Gastroesophageal sphincter (tissue), 4 donors: ENCODE measurements around the gene AZGP1. TPM values are rescaled to one million over a fixed set of nuclear protein-coding genes. Genes with fewer than 3 reads are reported as not detected.
A peak's percentile ranks its signal among the peaks of the same experiment; 100 is the strongest.
"Not testable (repeated sequence)": the region's sequence is repeated elsewhere in the genome, so short reads cannot be mapped to it uniquely, and the experiment has no call there.

ENCODE experiments used
- ATAC-seq: fragments of 150-250 bp; one replicate; pipeline ENCODE4 v1.9.1; 2016; ENCODE audit warnings: mild to moderate bottlenecking, moderate library complexity
- H3K27ac ChIP-seq, 4 donors: fragments of 200-600 bp; sonication (generic) in 3 of 4; 1 replicate in 3 of 4; 2 replicates in 1 of 4; pipeline ENCODE4 v1.5.1; 2016 to 2019
- H3K27me3 ChIP-seq: fragments of 200-600 bp; sonication (generic); one replicate; pipeline ENCODE4 v1.5.1; 2019
- H3K36me3 ChIP-seq, 2 donors: fragments of 200-600 bp; sonication (generic); one replicate each; pipeline ENCODE4 v1.5.1; 2019; ENCODE audit warnings: control low read depth in 1 of 2
- H3K4me1 ChIP-seq, 3 donors: fragments of 200-600 bp; sonication (generic); 1 replicate in 2 of 3; 2 replicates in 1 of 3; pipeline ENCODE4 v1.5.1; 2016 to 2019; ENCODE audit warnings: control low read depth in 2 of 3
- H3K4me3 ChIP-seq, 2 donors: fragments of 200-600 bp; sonication (generic); one replicate each; pipeline ENCODE4 v1.5.1; 2019; ENCODE audit warnings: mild to moderate bottlenecking in 1 of 2, moderate library complexity in 1 of 2
- H3K9me3 ChIP-seq, 3 donors: fragments of 200-600 bp; sonication (generic); one replicate each; pipeline ENCODE4 v1.5.1; 2017 to 2019; ENCODE audit warnings: control low read depth in 2 of 3
- EP300 ChIP-seq: sonication (generic); formaldehyde crosslinking; IDR thresholded peaks from one replicate; pipeline ENCODE4 v1.6.1; 2017; ENCODE audit warnings: antibody characterized with exemption, mild to moderate bottlenecking
- POLR2A ChIP-seq, 2 donors: fragments of 450-650 bp; IDR thresholded peaks; one replicate each; pipeline ENCODE4 v1.6.1; 2017; ENCODE audit warnings: antibody characterized with exemption in 2 of 2, mild to moderate bottlenecking in 2 of 2, moderate library complexity in 1 of 2
- POLR2AphosphoS5 ChIP-seq: sonication (generic); formaldehyde crosslinking; IDR thresholded peaks from one replicate; pipeline ENCODE4 v1.6.1; 2017; ENCODE audit warnings: antibody characterized with exemption
- WGBS, 2 donors: methylation state at CpG; one replicate each; pipeline ENCODE4 v1.1.5; 2018; ENCODE audit warnings: low coverage in 1 of 2; 5-methylcytosine and 5-hydroxymethylcytosine counted together
- total RNA-seq, 4 donors: library from RNA; depleted of rRNA; stranded (reverse); fragments of >200 nt; gene quantifications; one replicate each; pipeline ENCODE4 v1.1.0, GENCODE V29; 2016
- TF ChIP-seq, protein P1 (sequence below), 4 experiments: fragments of 200-600 bp in 2 of 4; fragments of 450-650 bp in 2 of 4; sonication (generic) in 1 of 4; IDR thresholded peaks; one replicate each; pipeline ENCODE4 v1.5.1; 2017 to 2019; ENCODE audit warnings: antibody characterized with exemption in 4 of 4, mild to moderate bottlenecking in 2 of 4, moderate library complexity in 2 of 4

The AZGP1 gene
- total RNA-seq, 4 donors from 2014 or later, result 1.5 to 128 (median 4.5) TPM

DNA sequence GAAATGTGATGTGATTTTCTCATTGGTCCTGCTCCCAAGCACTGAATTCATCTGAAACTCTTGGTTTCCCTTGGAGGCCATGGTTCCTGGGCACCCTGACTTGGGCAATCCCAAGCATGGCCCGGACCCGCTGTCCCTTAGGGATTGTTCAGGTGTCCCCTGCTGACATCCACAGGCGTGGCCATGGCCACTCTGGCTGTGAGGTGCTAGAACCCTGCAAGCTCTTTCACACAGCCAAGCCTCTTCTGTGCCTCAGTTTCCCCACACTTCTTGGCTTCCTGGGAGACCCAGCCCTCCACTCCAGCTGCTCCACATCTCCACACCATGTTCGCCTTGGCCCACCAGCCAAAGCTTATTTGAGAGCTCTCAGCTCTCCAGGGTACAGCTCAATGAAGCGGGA lies 12.0 kb upstream of the AZGP1 start:
- no peaks in the 10 kb centered on the region for H3K27me3 ChIP-seq
- no peak for ATAC-seq
- TF ChIP-seq, protein P1, sequence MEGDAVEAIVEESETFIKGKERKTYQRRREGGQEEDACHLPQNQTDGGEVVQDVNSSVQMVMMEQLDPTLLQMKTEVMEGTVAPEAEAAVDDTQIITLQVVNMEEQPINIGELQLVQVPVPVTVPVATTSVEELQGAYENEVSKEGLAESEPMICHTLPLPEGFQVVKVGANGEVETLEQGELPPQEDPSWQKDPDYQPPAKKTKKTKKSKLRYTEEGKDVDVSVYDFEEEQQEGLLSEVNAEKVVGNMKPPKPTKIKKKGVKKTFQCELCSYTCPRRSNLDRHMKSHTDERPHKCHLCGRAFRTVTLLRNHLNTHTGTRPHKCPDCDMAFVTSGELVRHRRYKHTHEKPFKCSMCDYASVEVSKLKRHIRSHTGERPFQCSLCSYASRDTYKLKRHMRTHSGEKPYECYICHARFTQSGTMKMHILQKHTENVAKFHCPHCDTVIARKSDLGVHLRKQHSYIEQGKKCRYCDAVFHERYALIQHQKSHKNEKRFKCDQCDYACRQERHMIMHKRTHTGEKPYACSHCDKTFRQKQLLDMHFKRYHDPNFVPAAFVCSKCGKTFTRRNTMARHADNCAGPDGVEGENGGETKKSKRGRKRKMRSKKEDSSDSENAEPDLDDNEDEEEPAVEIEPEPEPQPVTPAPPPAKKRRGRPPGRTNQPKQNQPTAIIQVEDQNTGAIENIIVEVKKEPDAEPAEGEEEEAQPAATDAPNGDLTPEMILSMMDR (IDR thresholded peaks at IDR 0.05), result no peak
- TF ChIP-seq POLR2AphosphoS5 (no peak), EP300 (no peak), POLR2A (IDR thresholded peaks at IDR 0.05) (no peak)
- H3K4me3 ChIP-seq, result no peak overlapping the region
- H3K27ac ChIP-seq, result no peak overlapping the region
- H3K9me3 ChIP-seq, result no peaks in the 10 kb centered on the region
- WGBS, 2 donors, result 70 to 100% methylated on average over 3 to 5 of the region's 5 CpGs
- H3K4me1 ChIP-seq, result peaks cover 0 to 13% (median 3%) of the 10 kb centered on the region in 3 donors
- H3K36me3 ChIP-seq, result no peaks in the 10 kb centered on the region

DNA sequence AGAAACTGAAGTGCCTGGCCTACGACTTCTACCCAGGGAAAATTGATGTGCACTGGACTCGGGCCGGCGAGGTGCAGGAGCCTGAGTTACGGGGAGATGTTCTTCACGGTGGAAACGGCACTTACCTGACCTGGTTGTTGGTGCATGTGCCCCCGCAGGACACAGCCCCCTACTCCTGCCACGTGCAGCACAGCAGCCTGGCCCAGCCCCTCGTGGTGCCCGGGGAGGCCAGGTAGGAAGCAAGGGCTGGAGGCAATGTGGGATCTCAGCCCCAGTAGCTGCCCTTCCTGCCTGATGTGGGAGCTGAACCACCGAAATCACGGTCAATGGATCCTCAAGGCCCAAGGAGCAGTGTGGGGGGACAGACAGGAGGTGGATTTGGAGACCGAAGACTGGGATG lies 11.5 kb upstream of the AZGP1 start:
- H3K9me3 ChIP-seq, ATAC-seq, H3K27me3 ChIP-seq, H3K4me3 ChIP-seq, H3K36me3 ChIP-seq, H3K27ac ChIP-seq: not testable (repeated sequence)
- peaks cover 0 to 13% (median 3%) of the 10 kb centered on the region in 3 donors for H3K4me1 ChIP-seq
- 65% methylated on average over 5 of the region's 14 CpGs; no CpG with 5 or more reads in 1 of the 2 donors for WGBS, 2 donors

DNA sequence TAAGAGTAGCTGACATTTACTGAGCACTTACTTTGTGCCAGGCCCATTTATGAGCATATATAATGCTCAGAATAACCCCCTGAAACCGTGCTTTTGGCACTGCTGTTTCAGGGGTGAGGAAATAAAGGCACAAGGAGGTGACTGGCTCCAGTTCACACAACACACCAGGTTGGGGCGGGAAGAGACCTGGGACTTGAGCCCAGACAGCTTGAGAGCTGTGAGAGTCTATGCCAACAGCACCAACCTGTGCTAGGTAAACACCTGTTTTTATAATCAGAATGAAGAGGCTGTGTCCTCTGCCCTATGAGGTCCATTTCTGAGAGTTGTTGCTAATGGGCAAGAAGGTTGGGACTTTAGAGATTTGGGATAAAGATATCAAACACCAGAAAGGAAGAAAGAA lies 8.8 kb upstream of the AZGP1 start:
- no peak for ATAC-seq
- Histone ChIP-seq H3K27me3 (no peaks in the 10 kb centered on the region), H3K36me3 (no peaks in the 10 kb centered on the region), H3K4me3 (no peak overlapping the region), H3K9me3 (no peaks in the 10 kb centered on the region), H3K27ac (no peak overlapping the region), H3K4me1 (peaks cover 0 to 4% (median 0%) of the 10 kb centered on the region in 3 donors)
- WGBS, 2 donors, result 29 to 50% methylated on average over 1 to 2 of the region's 2 CpGs
- no peak for TF ChIP-seq EP300
- TF ChIP-seq POLR2A (IDR thresholded peaks at IDR 0.05), result no peak
- no peak for TF ChIP-seq POLR2AphosphoS5
- TF ChIP-seq, protein P1 (IDR thresholded peaks at IDR 0.05), result no peak

DNA sequence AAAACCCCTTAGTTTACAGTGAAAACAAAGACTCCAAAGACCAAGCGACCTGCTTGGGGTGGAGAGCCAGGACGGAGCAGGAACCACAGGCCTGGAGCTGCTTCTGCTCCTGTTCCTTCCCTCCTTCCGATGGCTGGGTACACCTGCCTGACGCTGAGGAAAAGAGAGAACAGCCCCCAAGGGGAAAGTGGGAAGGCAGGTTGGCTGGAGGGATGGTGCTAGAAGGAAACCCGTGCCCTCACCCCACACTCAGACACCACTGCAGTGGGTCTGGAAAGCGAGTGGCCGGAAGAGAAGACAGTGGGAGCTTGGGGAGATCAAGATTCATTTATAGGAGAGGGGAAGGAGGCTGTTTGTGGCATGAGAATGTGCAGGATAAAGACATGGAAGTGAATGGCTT lies 5.2 kb upstream of the AZGP1 start:
- H3K9me3 ChIP-seq, H3K36me3 ChIP-seq, H3K4me3 ChIP-seq, ATAC-seq, H3K27ac ChIP-seq, H3K4me1 ChIP-seq: not testable (repeated sequence)
- 71 to 74% methylated on average over 4 to 7 of the region's 7 CpGs for WGBS, 2 donors
- H3K27me3 ChIP-seq, result peaks cover 18% of the 10 kb centered on the region

DNA sequence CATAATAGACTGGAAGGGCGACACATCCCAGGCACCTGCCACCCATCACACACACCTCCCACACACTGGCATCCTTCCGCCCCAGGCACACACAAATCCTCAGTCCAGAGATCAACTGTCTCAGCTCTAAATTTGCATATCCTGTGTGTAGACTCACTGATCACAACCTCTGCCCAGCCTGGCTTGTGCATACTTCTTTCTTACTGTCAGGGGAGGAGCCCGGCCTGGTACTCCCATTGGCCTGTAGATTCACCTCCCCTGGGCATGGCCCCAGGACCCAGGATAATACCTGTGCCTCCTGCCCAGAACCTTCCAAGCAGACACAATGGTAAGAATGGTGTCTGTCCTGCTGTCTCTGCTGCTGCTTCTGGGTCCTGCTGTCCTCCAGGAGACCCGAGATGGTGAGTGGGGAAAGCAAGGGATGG lies 4.6 kb upstream of the AZGP1 start:
- H3K27me3 ChIP-seq, result peaks cover 21% of the 10 kb centered on the region
- not testable (repeated sequence) for ATAC-seq, H3K4me3 ChIP-seq, H3K36me3 ChIP-seq, H3K4me1 ChIP-seq, H3K9me3 ChIP-seq, H3K27ac ChIP-seq
- 0 to 100% methylated on average over 1 of the region's 4 CpGs for WGBS, 2 donors

DNA sequence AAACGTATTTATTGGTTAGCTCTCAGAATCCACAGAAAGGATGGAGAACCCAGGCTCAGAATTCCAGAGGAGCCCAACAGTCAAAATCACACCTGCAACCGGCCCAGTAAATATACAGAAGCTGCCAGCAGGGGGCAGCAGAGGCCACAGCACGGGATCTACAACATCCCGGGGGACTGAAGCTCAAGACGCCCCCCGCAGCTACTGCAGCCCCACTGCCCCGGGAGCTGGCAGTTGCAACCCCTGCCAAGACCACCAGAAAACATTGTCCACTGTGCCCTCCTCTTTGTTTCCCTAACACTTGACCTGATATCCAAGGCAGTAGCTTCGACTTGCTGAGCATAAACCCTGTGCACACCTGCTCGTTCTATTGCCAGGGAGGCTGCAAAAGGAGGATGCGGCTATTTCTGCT lies 4.0 kb upstream of the AZGP1 start:
- ATAC-seq, result peak; percentile 67
- H3K27me3 ChIP-seq, result peaks cover 21% of the 10 kb centered on the region
- not testable (repeated sequence) for H3K4me3 ChIP-seq, H3K36me3 ChIP-seq, H3K9me3 ChIP-seq, H3K27ac ChIP-seq, H3K4me1 ChIP-seq
- 0% methylated on average over 2 of the region's 10 CpGs for WGBS, 2 donors
- TF ChIP-seq, protein P1 (IDR thresholded peaks at IDR 0.05), result peak; percentile 69 to 78 (median 72)

DNA sequence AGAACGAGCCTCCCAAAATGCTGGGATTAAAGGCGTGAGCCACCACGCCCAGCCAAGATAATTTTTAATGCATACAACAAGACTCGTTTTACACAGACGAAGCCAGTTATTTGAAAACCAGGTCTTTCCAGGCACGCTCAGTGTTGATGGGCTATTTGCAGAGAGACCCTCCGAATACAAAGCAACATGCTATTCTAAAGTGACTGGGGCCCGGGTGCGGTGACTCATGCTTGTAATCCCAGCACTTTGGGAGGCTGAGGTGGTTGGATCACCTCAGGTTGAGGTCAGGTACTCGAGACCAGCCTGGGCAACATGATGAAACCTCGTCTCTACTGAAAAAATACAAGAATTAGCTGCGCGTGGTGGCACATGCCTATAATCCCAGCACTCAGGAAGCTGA lies 795 bp upstream of the AZGP1 start:
- H3K9me3 ChIP-seq, result no peaks in the 10 kb centered on the region
- H3K27me3 ChIP-seq, result peaks cover 31% of the 10 kb centered on the region
- H3K27ac ChIP-seq, result no peak overlapping the region
- TF ChIP-seq POLR2A (IDR thresholded peaks at IDR 0.05) (no peak), EP300 (no peak), POLR2AphosphoS5 (no peak)
- TF ChIP-seq, protein P1 (IDR thresholded peaks at IDR 0.05), result no peak
- WGBS, 2 donors, result 87% methylated on average over 11 of the region's 13 CpGs; no CpG with 5 or more reads in 1 of the 2 donors
- H3K4me1 ChIP-seq, result peaks cover 0 to 4% (median 0%) of the 10 kb centered on the region in 3 donors
- H3K36me3 ChIP-seq, result no peaks in the 10 kb centered on the region
- no peak for ATAC-seq
- H3K4me3 ChIP-seq, result no peak overlapping the region
